ENCODE results near the gene NDUFS6.
"Not testable (repeated sequence)": the region's sequence is repeated elsewhere in the genome, so short reads cannot be mapped to it uniquely, and the experiment has no call there.

Gene NDUFS6

DNA sequence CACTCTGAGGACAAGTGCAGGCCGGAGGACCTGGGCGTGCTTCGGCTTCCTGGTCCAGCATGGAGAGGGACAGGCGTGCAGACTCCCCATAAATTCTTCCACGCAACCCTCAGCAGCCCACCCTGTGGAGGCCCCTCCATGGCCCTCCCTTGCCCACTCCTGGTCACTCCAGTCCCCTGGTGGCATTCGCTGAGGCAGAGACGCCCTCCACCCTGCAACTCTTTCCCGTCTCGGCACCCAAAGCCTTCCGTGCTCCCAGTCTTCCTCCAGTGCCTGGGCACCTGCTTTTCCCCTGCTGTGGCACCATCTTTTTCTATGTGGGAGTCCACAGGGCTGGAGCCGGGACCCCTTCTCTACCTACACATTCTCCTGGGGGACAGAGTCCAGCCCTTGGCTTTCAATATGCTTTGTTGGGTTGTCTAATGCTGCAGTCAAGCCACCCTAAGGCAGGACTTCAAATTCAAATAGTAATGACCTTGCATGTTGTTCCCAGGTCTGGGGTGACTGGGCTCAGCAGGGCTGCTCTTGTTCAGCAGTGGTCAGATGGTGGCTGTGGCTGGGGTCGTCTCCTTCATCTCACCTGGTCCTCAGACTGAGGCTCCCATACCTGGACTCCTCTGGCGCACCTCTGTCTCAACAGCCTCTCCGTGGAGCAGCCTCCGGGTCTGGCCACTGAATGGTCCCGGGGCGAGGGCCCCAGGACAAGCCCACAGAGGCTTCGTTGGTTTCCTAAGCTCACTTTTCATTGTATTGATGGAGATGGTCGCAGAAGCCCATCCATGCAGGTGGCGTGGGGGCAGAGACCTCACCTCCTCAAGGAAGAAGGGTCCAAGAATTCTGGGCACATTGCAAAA lies 16.8 kb upstream of the NDUFS6 start:
- DNase-seq, result no peak

- no peak for DNase-seq
These were observed 16.1 kb upstream of the NDUFS6 start for GRCh38 chr5:1785062-1785461.

GRCh38 chr5:1785984-1786383 lies 15.2 kb upstream of the NDUFS6 start:
- DNase-seq, result no peak

DNA sequence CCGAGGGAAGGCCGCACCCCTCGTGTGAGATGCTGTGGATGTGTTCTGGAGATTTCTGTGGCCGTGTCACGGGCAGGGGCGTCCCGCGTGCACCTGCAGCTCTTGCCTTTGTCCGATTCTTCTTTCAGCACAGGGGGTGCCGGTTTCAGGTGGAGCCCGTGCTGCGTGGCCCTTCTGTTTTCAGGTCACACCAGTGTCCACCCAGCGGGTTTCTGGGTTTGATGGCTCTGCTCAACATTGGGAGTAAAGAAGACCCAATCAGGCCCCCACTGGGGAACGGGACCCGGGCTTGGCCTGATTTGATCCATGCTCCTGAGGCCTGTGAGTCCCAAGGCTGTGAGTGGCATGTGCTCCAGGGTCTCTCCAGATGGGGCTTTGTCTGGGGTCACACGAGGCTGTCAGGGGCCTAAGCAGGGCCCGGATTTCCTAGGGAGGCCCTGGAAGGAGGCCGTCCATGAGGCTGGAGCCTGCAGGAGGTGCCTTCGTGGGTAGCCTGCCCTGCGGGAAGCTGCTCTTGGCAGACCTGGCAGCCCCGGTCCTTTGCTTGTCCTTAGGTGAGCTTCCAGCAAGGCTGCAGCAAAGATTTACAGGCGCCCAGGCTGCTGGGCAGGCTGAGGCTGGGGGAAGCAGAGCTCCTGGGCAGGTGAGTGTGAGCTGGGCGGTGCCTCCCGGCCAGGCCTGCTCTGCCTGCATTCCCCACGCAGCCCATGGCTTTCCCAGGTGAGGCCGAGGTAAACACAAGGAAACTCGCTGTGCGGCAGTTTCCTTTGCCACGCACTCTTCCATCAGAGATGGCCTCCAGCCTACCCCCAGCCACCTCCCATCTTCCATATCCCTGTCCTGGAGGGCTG lies 14.4 kb upstream of the NDUFS6 start:
- no peak for DNase-seq

GRCh38 chr5:1787472-1788047 lies 13.6 kb upstream of the NDUFS6 start:
- no peak for DNase-seq

DNA sequence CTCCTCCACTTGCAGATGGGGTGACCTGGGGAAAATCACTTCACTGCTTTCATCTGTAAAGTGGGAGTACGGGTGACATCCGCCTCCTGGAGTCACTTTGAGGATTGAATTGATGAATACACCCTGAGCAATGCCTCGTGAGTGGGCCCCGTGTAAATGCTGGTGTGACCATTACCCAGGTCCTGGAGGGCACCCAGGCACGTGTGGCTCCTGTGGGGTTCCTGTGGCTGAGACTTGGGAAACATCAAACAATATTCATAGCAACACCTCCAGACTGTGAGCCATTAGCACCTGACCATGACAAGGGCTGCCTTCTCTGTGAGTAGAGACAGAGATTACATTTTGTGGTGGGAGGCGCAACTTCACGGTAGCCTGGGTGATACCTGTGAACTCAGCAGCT lies 13.0 kb upstream of the NDUFS6 start:
- no peak for DNase-seq

GRCh38 chr5:1788828-1789227 lies 12.4 kb upstream of the NDUFS6 start:
- DNase-seq, result no peak

GRCh38 chr5:1789438-1789833 lies 11.8 kb upstream of the NDUFS6 start:
- DNase-seq, result not testable (repeated sequence)

GRCh38 chr5:1789834-1790471 lies 11.3 kb upstream of the NDUFS6 start:
- no peak for DNase-seq

DNA sequence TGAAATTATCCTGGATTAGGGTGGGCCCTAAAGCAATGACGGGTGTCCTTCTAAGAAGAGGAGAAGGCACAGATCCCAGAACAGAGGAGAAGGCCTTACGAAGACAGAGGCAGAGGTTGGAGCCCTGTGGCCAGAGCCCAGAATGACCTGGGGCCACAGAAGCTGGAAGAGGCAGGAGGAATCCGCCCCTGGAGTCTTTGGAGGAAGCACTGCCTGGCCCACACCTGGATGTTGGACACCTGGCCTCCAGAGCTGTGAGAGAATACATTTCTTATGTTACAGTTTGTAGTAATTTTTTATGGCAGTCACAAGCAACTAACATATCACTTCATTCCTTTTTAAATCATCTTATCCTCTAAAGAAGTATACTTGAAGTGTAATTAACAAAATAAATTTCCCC lies 10.0 kb upstream of the NDUFS6 start:
- no peak for DNase-seq

GRCh38 chr5:1792842-1793266 lies 8.4 kb upstream of the NDUFS6 start:
- DNase-seq, result no peak

DNA sequence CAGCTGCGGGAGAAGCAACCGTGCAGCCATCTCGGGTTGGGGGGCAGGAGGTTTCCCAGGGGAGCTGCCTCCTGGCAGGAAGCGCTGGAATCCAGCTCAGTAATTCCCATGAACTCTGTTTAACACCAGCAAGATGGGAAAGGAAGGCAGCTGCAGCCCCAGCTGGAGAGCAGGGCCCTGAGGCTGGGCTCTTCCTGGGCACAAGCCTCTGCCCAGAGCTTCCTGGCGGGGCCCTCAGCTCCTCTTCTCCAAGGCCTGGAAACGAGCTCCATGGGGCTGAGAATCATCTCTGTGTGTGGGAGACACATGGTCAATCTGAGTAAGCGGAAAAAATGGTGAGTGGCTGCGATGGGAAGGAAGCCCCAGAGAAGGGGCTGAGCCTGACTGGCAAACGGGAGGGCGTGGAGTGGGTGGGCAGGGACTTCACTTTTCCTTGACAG lies 7.9 kb upstream of the NDUFS6 start:
- DNase-seq, result no peak

- no peak for DNase-seq
These were observed 7.0 kb upstream of the NDUFS6 start for GRCh38 chr5:1793966-1794900.

- no peak for DNase-seq
These were observed 6.3 kb upstream of the NDUFS6 start for GRCh38 chr5:1794901-1795290.

GRCh38 chr5:1795506-1795905 lies 5.7 kb upstream of the NDUFS6 start:
- no peak for DNase-seq

- no peak for DNase-seq
These were observed 5.3 kb upstream of the NDUFS6 start for GRCh38 chr5:1795931-1796330.

DNA sequence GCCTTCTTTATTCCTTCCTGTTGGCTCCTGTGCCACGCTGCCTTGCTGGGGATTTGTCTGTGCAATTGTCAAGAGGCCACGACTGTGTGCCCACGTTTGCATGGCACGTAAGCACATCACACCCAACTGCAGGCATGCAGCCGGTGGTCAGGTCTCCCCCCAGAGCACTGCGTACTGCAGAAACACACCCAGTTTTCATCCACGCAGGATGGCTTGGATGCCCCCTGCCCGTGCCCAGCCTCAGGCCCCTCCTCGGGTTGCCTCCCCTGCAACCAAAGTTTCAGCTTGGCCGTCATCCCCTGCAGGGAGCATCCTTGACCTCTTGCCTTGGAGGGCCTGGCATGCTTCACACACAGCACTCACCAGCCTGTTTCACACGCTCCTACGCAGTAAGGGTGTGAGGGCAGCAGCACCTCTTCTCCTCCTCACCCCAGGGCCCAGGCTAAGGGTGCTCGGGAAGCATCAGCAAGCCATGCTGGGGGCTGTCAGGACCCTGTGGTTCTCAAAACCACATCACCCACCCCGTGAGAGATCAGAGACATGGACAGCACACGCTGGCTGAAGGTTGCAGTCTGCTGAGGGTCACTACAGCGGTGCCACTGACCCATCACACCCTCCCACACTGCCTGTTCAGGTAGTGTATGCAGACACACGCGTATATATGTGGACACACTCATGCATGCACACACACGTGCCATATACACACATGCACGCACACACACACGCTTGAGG lies 4.7 kb upstream of the NDUFS6 start:
- no peak for DNase-seq

DNA sequence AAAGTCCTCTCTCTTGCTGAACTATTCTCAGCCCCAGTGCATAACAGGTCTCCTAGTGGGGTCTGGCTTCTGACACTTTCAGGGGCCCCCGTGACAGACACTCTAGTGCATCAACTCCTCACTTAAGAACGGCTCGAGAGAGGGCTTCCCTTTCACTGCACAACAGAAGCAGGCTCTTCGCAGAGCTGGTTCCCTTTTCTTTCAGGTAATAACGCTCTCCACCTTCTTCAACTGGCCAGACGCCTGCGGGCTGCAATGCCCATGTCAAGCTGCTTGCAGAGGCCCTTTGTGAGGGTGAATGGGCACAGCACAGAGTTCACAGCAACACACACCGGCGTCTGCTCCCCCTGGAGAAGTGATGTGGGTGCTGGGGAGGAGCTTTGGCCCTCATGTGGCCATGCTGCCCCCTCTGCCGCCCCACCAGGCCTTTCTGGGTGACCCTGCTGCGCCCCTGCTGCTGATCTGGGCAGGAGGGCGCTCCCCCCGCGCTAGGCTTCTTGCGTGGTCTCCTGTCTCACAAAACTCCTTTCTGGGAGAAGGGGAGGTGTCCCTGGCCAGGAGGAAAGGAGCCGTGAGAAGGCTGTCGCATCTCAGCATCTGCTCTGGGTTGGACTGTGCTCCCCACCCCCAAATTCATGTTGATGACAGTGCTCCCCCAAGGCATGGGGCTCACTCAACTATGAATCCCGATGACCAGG lies 4.0 kb upstream of the NDUFS6 start:
- no peak for DNase-seq

DNA sequence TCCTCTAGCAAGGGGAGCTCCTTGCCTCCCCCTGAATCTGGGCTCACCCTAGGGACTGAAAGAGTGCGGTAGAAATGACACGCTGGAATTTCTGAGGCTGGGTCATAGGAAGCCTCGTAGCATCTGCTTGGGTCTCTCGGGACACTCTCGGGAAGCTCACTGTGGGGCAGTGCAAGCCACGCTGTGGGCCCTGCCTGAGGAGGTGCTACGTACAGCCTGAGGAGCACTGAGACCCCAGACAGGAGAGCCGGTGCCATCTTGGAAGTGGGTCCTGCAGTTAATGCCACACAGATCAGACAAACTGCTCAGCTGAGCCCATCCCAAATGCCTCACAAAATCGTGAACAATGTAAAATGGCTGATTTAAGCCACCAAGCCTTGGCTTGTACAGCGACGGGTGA lies 3.4 kb upstream of the NDUFS6 start:
- no peak for DNase-seq

- DNase-seq, result not testable (repeated sequence)
These were observed 2.6 kb upstream of the NDUFS6 start for GRCh38 chr5:1798589-1798988.
